Stimulated activated naive CD4-positive, alpha-beta T cell (primary cell): ENCODE results near the gene VWA8.
A peak's percentile ranks its signal among the peaks of the same experiment; 100 is the strongest.
"Not testable (repeated sequence)": the region's sequence is repeated elsewhere in the genome, so short reads cannot be mapped to it uniquely, and the experiment has no call there.

Source experiments
- DNase-seq, 6 experiments: peaks; one replicate each; lab custom pipeline; 2025; lab: John Stamatoyannopoulos, UW

VWA8 gene

GRCh38 chr13:41588448-41588847 lies 372.5 kb downstream of the VWA8 start:
- DNase-seq = no peak

GRCh38 chr13:41587490-41587889 lies 373.4 kb downstream of the VWA8 start:
- peak; percentile 6 to 52 (median 22) for DNase-seq

- no peak for DNase-seq
These were observed 374.7 kb downstream of the VWA8 start for GRCh38 chr13:41586216-41586615.

GRCh38 chr13:41582027-41582463 lies 378.9 kb downstream of the VWA8 start:
- no peak for DNase-seq

- no peak for DNase-seq
These were observed 380.6 kb downstream of the VWA8 start for GRCh38 chr13:41580345-41580744.

- no peak for DNase-seq
These were observed 381.0 kb downstream of the VWA8 start for GRCh38 chr13:41579881-41580280.

- DNase-seq = no peak
These were observed 381.7 kb downstream of the VWA8 start for GRCh38 chr13:41579168-41579567.

GRCh38 chr13:41578371-41578770 lies 382.5 kb downstream of the VWA8 start:
- DNase-seq = no peak

GRCh38 chr13:41577436-41577835 lies 383.5 kb downstream of the VWA8 start:
- DNase-seq = no peak

GRCh38 chr13:41573640-41574039 lies 387.3 kb downstream of the VWA8 start:
- not testable (repeated sequence) for DNase-seq

GRCh38 chr13:41571817-41572340 lies 389.0 kb downstream of the VWA8 start:
- not testable (repeated sequence) for DNase-seq

GRCh38 chr13:41568972-41569351 lies 391.9 kb downstream of the VWA8 start:
- DNase-seq = no peak

- no peak for DNase-seq
These were observed 392.6 kb downstream of the VWA8 start for GRCh38 chr13:41568143-41568971.

GRCh38 chr13:41567363-41567762 lies 393.5 kb downstream of the VWA8 start:
- no peak for DNase-seq

- no peak for DNase-seq
These were observed 395.1 kb downstream of the VWA8 start for GRCh38 chr13:41565846-41566245.

GRCh38 chr13:41565216-41565615 lies 395.7 kb downstream of the VWA8 start:
- DNase-seq = no peak

- no peak for DNase-seq
These were observed 396.9 kb downstream of the VWA8 start for GRCh38 chr13:41563984-41564365.

- peak in 1 of 6 experiments; percentile 2 for DNase-seq
These were observed 397.4 kb downstream of the VWA8 start for GRCh38 chr13:41563341-41563983.

- DNase-seq = no peak
These were observed 398.2 kb downstream of the VWA8 start for GRCh38 chr13:41562541-41563178.

GRCh38 chr13:41562083-41562482 lies 398.8 kb downstream of the VWA8 start:
- no peak for DNase-seq

GRCh38 chr13:41561170-41561569 lies 399.7 kb downstream of the VWA8 start:
- DNase-seq = no peak

- DNase-seq = no peak
These were observed 401.9 kb downstream of the VWA8 start for GRCh38 chr13:41558781-41559560.
